ENCODE data around the gene FOLR2. TPM values are rescaled to one million over a fixed set of nuclear protein-coding genes. Genes with fewer than 3 reads are reported as not detected.
"Not testable (repeated sequence)": the region's sequence is repeated elsewhere in the genome, so short reads cannot be mapped to it uniquely, and the experiment has no call there.

FOLR2 gene
- polyA plus RNA-seq, 3 donors = 7.9 to 14.7 (median 10.1) TPM

DNA sequence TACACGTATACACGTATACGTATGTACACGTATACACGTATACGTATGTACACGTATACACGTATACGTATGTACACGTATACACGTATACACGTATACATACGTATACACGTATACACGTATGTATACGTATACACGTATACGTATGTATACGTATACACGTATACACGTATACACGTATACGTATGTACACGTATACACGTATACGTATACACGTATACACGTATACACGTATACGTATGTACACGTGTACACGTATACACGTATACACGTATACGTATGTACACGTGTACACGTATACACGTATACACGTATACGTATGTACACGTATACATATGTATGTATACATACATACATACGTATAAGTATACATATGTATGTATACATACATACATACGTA is 15.1 kb upstream of the FOLR2 start:
- not testable (repeated sequence) for DNase-seq

- DNase-seq = no peak
Observed at GRCh38 chr11:72202571-72202970, 14.0 kb upstream of the FOLR2 start.

DNA sequence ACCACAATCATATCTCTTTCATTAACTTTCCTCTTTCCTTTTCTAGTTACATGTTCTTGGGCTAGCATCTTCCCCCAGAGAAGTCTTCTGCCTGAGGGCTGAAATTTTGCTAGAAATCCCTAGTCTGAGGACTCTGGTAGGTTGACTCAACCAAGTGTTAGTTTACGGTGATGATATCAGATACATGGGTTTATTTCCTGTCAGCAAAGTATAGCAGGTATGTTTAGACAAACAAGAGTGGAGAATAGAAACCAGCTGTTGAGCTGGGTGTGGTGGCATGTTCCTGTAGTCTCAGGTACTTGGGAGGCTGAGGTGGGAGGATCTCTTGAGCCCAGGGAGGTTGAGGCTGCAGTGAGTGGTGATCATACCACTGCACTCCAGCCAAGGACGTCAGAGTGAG is 13.4 kb upstream of the FOLR2 start:
- DNase-seq = no peak

DNA sequence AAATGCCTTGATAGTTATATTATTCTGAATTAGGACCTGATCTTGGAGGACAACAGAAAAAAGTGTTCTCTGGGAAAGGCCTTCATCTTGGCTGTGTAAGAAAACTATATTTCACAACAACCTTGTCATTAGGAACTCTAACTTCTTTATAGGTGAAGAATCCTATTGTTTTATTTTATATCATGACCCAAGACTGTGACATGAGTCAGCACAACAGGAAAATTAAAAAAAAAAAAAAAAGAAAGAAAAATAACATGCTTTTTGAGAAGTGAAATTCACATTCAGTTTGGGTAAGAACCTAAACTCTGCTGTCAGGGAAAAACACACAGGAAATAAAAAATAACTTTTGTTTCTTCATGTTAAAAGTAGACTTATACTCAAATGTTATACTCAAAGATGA is 11.7 kb upstream of the FOLR2 start:
- DNase-seq = no peak

- not testable (repeated sequence) for DNase-seq
Observed at GRCh38 chr11:72206794-72207193, 9.8 kb upstream of the FOLR2 start.

DNA sequence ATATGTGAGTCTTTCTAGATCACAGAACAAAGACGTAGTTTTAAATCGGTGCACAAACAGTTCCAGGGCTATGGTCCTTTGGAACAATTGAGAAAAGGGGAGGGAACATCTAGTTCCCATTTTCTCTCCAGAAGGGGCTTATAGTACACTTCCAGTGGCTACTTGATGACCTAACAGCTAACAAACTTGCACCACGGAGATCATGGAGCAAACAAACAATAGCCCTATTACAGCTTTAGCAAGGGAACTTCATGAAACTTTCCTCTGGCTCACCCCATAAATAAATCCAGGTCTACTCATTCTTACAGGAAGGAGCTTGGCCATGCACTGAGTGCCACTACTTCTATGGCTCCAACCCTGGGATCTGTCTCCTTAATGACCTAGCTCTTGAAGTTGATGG is 8.3 kb upstream of the FOLR2 start:
- DNase-seq = no peak

DNA sequence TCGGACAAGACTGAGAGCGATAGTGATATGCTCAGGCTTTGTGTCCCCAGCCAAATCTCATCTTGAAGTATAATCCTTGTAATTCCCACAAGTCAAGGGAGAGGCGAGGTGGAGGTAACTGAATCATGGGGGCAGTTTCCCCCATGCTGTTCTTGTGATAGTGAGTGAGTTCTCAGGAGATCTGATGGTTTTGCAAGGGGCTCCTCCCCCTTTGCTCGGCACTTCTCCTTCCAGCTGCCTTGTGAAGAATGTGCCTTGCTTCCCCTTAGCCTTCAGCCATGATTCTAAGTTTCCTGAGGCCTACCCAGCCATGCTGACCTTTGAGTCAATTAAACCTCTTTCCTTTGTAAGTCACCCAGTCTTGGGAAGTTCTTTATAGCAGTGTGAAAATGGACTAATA is 7.5 kb upstream of the FOLR2 start:
- DNase-seq = no peak

- no peak for DNase-seq
Observed at GRCh38 chr11:72217841-72218240, 1.2 kb downstream of the FOLR2 start.

DNA sequence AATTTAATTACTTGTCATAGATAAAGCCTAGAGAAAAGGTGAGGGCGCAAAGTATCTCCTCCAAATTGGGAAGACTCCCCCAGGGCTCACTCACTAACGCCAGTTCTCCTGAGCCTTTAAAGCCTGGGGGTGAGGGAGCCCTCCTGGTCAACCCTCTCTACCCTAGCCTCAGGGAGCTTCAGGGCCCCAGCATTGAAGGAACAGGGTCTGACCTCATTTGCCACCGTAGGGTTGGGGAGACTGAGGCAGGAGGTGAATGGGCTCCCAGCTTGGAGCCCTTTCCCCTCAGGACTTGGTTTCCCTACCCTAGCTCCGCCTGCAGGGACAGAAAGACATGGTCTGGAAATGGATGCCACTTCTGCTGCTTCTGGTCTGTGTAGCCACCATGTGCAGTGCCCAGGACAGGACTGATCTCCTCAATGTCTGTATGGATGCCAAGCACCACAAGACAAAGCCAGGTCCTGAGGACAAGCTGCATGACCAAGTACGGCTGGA is 1.7 kb downstream of the FOLR2 start:
- DNase-seq = no peak

- DNase-seq = no peak
Observed at GRCh38 chr11:72220696-72221363, 4.2 kb downstream of the FOLR2 start.

- DNase-seq = no peak
Observed at GRCh38 chr11:72221386-72222075, 4.9 kb downstream of the FOLR2 start.

DNA sequence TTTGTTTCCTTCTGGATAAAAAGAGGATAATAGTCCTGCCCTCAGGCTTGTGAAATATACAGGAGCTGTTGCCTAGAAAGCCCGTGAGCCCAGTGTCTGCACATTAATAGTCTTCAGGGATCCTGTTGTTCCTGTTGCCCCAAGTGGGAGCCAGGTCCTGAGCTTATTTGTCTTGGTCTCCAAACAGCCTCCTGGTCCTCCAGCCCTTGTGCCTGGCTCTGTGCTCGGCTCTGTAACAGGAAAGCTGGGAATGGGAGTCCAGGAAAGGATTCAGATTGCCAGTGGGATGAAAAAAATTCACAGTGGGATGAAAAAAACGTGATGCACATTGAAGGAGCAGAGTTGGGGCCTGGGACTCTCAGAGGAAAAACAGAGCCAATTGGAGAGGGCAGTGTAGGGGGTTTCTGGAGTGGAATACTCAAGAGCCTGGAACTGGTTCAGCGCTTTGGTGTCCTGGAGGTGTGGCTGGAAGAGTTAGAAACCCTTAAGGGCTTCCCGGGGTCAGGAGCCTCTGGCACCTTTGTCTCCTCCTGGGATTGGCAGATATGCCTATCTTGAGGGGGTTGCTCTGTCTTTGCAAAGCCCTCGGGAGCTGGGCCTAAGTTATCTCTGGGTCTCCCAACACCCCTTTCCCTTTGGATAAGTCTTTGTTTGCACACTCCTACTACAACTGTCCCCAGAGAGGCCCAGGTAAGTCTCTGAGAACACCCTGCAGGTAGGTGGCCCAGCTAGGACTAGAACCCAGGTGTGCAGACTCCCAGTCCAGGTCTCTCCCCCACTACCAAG is 5.7 kb downstream of the FOLR2 start:
- no peak for DNase-seq

- DNase-seq = peak; percentile 97
Observed at GRCh38 chr11:72222907-72223614, 6.5 kb downstream of the FOLR2 start.

- DNase-seq = peak; percentile 71
Observed at GRCh38 chr11:72223615-72224563, 7.3 kb downstream of the FOLR2 start.

GRCh38 chr11:72224564-72225410 is 8.2 kb downstream of the FOLR2 start, which contains the start of gene INPPL1:
Gene INPPL1, plus strand, starts transcription at chr11:72224767. Its CDS starts 218 bp downstream, at chr11:72224985.
- no peak for DNase-seq

- DNase-seq = no peak
Observed at GRCh38 chr11:72225411-72225951, 8.9 kb downstream of the FOLR2 start.

- no peak for DNase-seq
Observed at GRCh38 chr11:72226701-72227100, 10.1 kb downstream of the FOLR2 start.

GRCh38 chr11:72227316-72228228 is 11.0 kb downstream of the FOLR2 start:
- no peak for DNase-seq
